Suprapubic skin (tissue), 4 donors: Measurements from ENCODE around the gene PTPRM. TPM values are rescaled to one million over a fixed set of nuclear protein-coding genes. Genes with fewer than 3 reads are reported as not detected.

Experiments
- DNase-seq, 2 donors: peaks; one replicate each; pipeline ENCODE4 v3.0.0-alpha.2; 2019; ENCODE audit warnings: low spot score in 2 of 2
- H3K27ac ChIP-seq: fragments of 200-600 bp; sonication (generic); one replicate; pipeline ENCODE4 v1.5.1; 2019
- H3K27me3 ChIP-seq: fragments of 200-600 bp; sonication (generic); one replicate; pipeline ENCODE4 v1.5.1; 2019
- H3K36me3 ChIP-seq: fragments of 200-600 bp; sonication (generic); one replicate; pipeline ENCODE4 v1.5.1; 2019
- H3K4me1 ChIP-seq: fragments of 200-600 bp; sonication (generic); one replicate; pipeline ENCODE4 v1.5.1; 2019
- H3K4me3 ChIP-seq: fragments of 200-600 bp; sonication (generic); one replicate; pipeline ENCODE4 v1.5.1; 2019; ENCODE audit warnings: mild to moderate bottlenecking
- H3K9me3 ChIP-seq: fragments of 200-600 bp; sonication (generic); one replicate; pipeline ENCODE4 v1.5.1; 2019
- EP300 ChIP-seq: sonication (generic); formaldehyde crosslinking; IDR thresholded peaks from one replicate; pipeline ENCODE4 v1.6.1; 2017; ENCODE audit warnings: antibody characterized with exemption
- POLR2A ChIP-seq, 2 donors: fragments of 450-650 bp; IDR thresholded peaks; one replicate each; pipeline ENCODE4 v1.6.1; 2017; ENCODE audit warnings: antibody characterized with exemption in 2 of 2, mild to moderate bottlenecking in 2 of 2, moderate library complexity in 2 of 2
- POLR2AphosphoS5 ChIP-seq, 3 donors: sonication (generic); formaldehyde crosslinking; IDR thresholded peaks; one replicate each; pipeline ENCODE4 v1.6.1; 2017; ENCODE audit warnings: antibody characterized with exemption in 3 of 3
- WGBS: methylation state at CpG from one replicate; pipeline ENCODE4 v1.1.5; 2018; 5-methylcytosine and 5-hydroxymethylcytosine counted together
- total RNA-seq, 4 donors: library from RNA; depleted of rRNA; stranded (reverse); fragments of >200 nt; gene quantifications; one replicate each; pipeline ENCODE4 v1.1.0, GENCODE V29; 2016
- TF ChIP-seq, protein P1 (sequence below), 2 donors: fragments of 200-600 bp in 1 of 2; fragments of 450-650 bp in 1 of 2; sonication (generic) in 1 of 2; IDR thresholded peaks; one replicate each; pipeline ENCODE4 v1.5.1; 2016 to 2019; ENCODE audit warnings: antibody characterized with exemption in 2 of 2, mild to moderate bottlenecking in 1 of 2, moderate library complexity in 1 of 2

Gene PTPRM
- total RNA-seq, 4 donors from 2014 or later: 19.8 to 73.7 (median 40.0) TPM

- Histone ChIP-seq H3K9me3 (no peaks in the 10 kb centered on the region), H3K4me3 (no peak overlapping the region), H3K27ac (peak overlapping the region; percentile 21), H3K4me1 (no peaks in the 10 kb centered on the region), H3K27me3 (no peaks in the 10 kb centered on the region), H3K36me3 (no peaks in the 10 kb centered on the region)
- WGBS: 82% methylated on average over 2 of the region's 2 CpGs
- no peak for DNase-seq
- TF ChIP-seq, protein P1, sequence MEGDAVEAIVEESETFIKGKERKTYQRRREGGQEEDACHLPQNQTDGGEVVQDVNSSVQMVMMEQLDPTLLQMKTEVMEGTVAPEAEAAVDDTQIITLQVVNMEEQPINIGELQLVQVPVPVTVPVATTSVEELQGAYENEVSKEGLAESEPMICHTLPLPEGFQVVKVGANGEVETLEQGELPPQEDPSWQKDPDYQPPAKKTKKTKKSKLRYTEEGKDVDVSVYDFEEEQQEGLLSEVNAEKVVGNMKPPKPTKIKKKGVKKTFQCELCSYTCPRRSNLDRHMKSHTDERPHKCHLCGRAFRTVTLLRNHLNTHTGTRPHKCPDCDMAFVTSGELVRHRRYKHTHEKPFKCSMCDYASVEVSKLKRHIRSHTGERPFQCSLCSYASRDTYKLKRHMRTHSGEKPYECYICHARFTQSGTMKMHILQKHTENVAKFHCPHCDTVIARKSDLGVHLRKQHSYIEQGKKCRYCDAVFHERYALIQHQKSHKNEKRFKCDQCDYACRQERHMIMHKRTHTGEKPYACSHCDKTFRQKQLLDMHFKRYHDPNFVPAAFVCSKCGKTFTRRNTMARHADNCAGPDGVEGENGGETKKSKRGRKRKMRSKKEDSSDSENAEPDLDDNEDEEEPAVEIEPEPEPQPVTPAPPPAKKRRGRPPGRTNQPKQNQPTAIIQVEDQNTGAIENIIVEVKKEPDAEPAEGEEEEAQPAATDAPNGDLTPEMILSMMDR (IDR thresholded peaks at IDR 0.05): no peak
- TF ChIP-seq POLR2AphosphoS5 (IDR thresholded peaks at IDR 0.05) (no peak), EP300 (no peak), POLR2A (IDR thresholded peaks at IDR 0.05) (no peak)
These were observed 549.9 kb downstream of the PTPRM start for GRCh38 chr18:8117006-8117371.

GRCh38 chr18:8121101-8121500 lies 554.0 kb downstream of the PTPRM start:
- Histone ChIP-seq H3K27me3 (no peaks in the 10 kb centered on the region), H3K27ac (no peak overlapping the region), H3K36me3 (no peaks in the 10 kb centered on the region), H3K4me1 (no peaks in the 10 kb centered on the region), H3K4me3 (no peak overlapping the region), H3K9me3 (no peaks in the 10 kb centered on the region)
- 71% methylated on average over 1 of the region's 1 CpG for WGBS
- no peak for DNase-seq
- TF ChIP-seq EP300 (no peak), POLR2A (IDR thresholded peaks at IDR 0.05) (no peak), POLR2AphosphoS5 (IDR thresholded peaks at IDR 0.05) (no peak)
- TF ChIP-seq, protein P1 (IDR thresholded peaks at IDR 0.05): no peak

GRCh38 chr18:8121942-8122480 lies 554.9 kb downstream of the PTPRM start:
- H3K4me1 ChIP-seq: no peaks in the 10 kb centered on the region
- TF ChIP-seq POLR2AphosphoS5 (IDR thresholded peaks at IDR 0.05) (no peak), POLR2A (IDR thresholded peaks at IDR 0.05) (no peak), EP300 (no peak)
- TF ChIP-seq, protein P1 (IDR thresholded peaks at IDR 0.05): no peak
- H3K9me3 ChIP-seq: no peaks in the 10 kb centered on the region
- 70% methylated on average over 9 of the region's 9 CpGs for WGBS
- DNase-seq: no peak
- H3K27me3 ChIP-seq: no peaks in the 10 kb centered on the region
- no peak overlapping the region for H3K27ac ChIP-seq
- H3K36me3 ChIP-seq: no peaks in the 10 kb centered on the region
- H3K4me3 ChIP-seq: no peak overlapping the region

GRCh38 chr18:8124232-8125146 lies 557.4 kb downstream of the PTPRM start:
- DNase-seq: no peak
- H3K27me3 ChIP-seq: no peaks in the 10 kb centered on the region
- no peaks in the 10 kb centered on the region for H3K36me3 ChIP-seq
- no peaks in the 10 kb centered on the region for H3K9me3 ChIP-seq
- no peak overlapping the region for H3K27ac ChIP-seq
- H3K4me1 ChIP-seq: no peaks in the 10 kb centered on the region
- WGBS: 65% methylated on average over 7 of the region's 7 CpGs
- TF ChIP-seq POLR2AphosphoS5 (IDR thresholded peaks at IDR 0.05): no peak
- TF ChIP-seq POLR2A (IDR thresholded peaks at IDR 0.05): no peak
- TF ChIP-seq, protein P1 (IDR thresholded peaks at IDR 0.05): no peak
- TF ChIP-seq EP300: no peak
- H3K4me3 ChIP-seq: no peak overlapping the region

GRCh38 chr18:8130096-8130495 lies 563.0 kb downstream of the PTPRM start:
- no peak for DNase-seq
- H3K27ac ChIP-seq: no peak overlapping the region
- no peaks in the 10 kb centered on the region for H3K36me3 ChIP-seq
- H3K4me3 ChIP-seq: no peak overlapping the region
- peaks cover 2% of the 10 kb centered on the region for H3K27me3 ChIP-seq
- H3K9me3 ChIP-seq: no peaks in the 10 kb centered on the region
- H3K4me1 ChIP-seq: no peaks in the 10 kb centered on the region
- WGBS: 83% methylated on average over 5 of the region's 5 CpGs
- TF ChIP-seq POLR2AphosphoS5 (IDR thresholded peaks at IDR 0.05): no peak
- no peak for TF ChIP-seq POLR2A (IDR thresholded peaks at IDR 0.05)
- TF ChIP-seq, protein P1 (IDR thresholded peaks at IDR 0.05): no peak
- no peak for TF ChIP-seq EP300
